PC-9 (cell line): ENCODE measurements around the gene ATG16L1. TPM values are rescaled to one million over a fixed set of nuclear protein-coding genes. Genes with fewer than 3 reads are reported as not detected.

Experiments
- BruUV-seq: library from RNA; stranded (reverse); fragments of 400-500 nt; replicated peaks from 2 replicates; lab custom pipeline; 2021; lab: Mats Ljungman, UMichigan
- CTCF ChIA-PET: fragments of 300-600 bp; sonication (Branson Sonifier 250); formaldehyde crosslinking; loops from one replicate; lab custom pipeline; 2022; ENCODE audit warnings: antibody characterized with exemption; lab: Charles Lee
- POLR2A ChIA-PET: fragments of 300-600 bp; sonication (Branson Sonifier 250); formaldehyde crosslinking; loops from one replicate; lab custom pipeline; 2022; ENCODE audit warnings: antibody characterized with exemption; ENCODE audit not compliant: unreplicated experiment; lab: Charles Lee
- DNase-seq, 2 experiments: peaks; one replicate each; pipeline versions ENCODE4 v3.0.0 to v3.0.0-alpha.2; 2015 to 2022; ENCODE audit warnings: mixed read lengths in 1 of 2
- H2AFZ ChIP-seq: fragments of 200-600 bp; sonication (generic); 2 replicates; pipeline ENCODE4 v1.8.1; 2017; ENCODE audit warnings: antibody characterized with exemption
- H3F3A ChIP-seq: fragments of 200-600 bp; sonication (generic); 2 replicates; pipeline ENCODE4 v1.8.1; 2017; ENCODE audit warnings: antibody characterized with exemption, mild to moderate bottlenecking, low read depth; ENCODE audit not compliant: insufficient read depth
- H3K27ac ChIP-seq: fragments of 200-600 bp; sonication (generic); 2 replicates; pipeline ENCODE4 v1.6.1; 2016; ENCODE audit warnings: mixed run types
- H3K27me3 ChIP-seq: fragments of 200-600 bp; sonication (generic); 2 replicates; pipeline ENCODE4 v1.6.1; 2016; ENCODE audit warnings: low read depth, mixed run types; ENCODE audit not compliant: insufficient read depth
- H3K36me3 ChIP-seq: fragments of 200-600 bp; sonication (generic); 2 replicates; pipeline ENCODE4 v1.6.1; 2016; ENCODE audit warnings: low read depth, mixed run types
- H3K4me1 ChIP-seq: fragments of 200-600 bp; sonication (generic); replicated peaks from 2 replicates; pipeline ENCODE4 v1.6.1; 2016; ENCODE audit warnings: mixed run types; ENCODE audit not compliant: insufficient read depth
- H3K4me2 ChIP-seq: fragments of 200-600 bp; sonication (generic); 2 replicates; pipeline ENCODE4 v1.6.1; 2017; ENCODE audit warnings: mixed run types
- H3K4me3 ChIP-seq: fragments of 200-600 bp; sonication (generic); 2 replicates; pipeline ENCODE4 v1.6.1; 2016; ENCODE audit warnings: mixed run types
- H3K79me2 ChIP-seq: fragments of 200-600 bp; sonication (generic); 2 replicates; pipeline ENCODE4 v1.6.1; 2017; ENCODE audit warnings: low read depth, mixed run types
- H3K9me2 ChIP-seq: fragments of 200-600 bp; sonication (generic); 2 replicates; pipeline ENCODE4 v1.8.1; 2017; ENCODE audit warnings: mild to moderate bottlenecking; ENCODE audit not compliant: insufficient read depth
- H3K9me3 ChIP-seq: fragments of 200-600 bp; sonication (generic); 2 replicates; pipeline ENCODE4 v1.8.1; 2016; ENCODE audit warnings: low read depth; ENCODE audit not compliant: insufficient read depth
- H4K20me1 ChIP-seq: fragments of 200-600 bp; sonication (generic); 2 replicates; pipeline ENCODE4 v1.8.1; 2017; ENCODE audit not compliant: insufficient read depth
- EZH2 ChIP-seq: fragments of 200-600 bp; sonication (generic); IDR thresholded peaks from 2 replicates; pipeline ENCODE4 v1.8.0; 2017; ENCODE audit warnings: antibody characterized with exemption, low read depth
- intact Hi-C: fragments of 100-400 bp; cut with micrococcal nuclease; formaldehyde crosslinking; loops from one replicate; pipeline ENCODE4 v1.10.0; 2022; ENCODE audit not compliant: unreplicated experiment
- total RNA-seq: library from RNA; stranded (reverse); gene quantifications from 2 replicates; pipeline ENCODE4 v1.2.3, GENCODE V29; 2021
- TF ChIP-seq, protein P1 (sequence below): fragments of 200-600 bp; sonication (generic); conservative IDR thresholded peaks from 2 replicates; pipeline ENCODE4 v1.6.1; 2017; ENCODE audit warnings: mixed run types, antibody characterized with exemption, mild to moderate bottlenecking, moderate library complexity

The ATG16L1 gene
- total RNA-seq, 1 experiment from 2014 or later, result 55.7 TPM

GRCh38 chr2:233295891-233296290 is 44.4 kb downstream of the ATG16L1 start:
- no peaks in the 10 kb centered on the region for H3K9me2 ChIP-seq
- H3F3A ChIP-seq, result peaks cover 70% of the 10 kb centered on the region
- H3K79me2 ChIP-seq, result no peaks in the 10 kb centered on the region
- no peaks in the 10 kb centered on the region for H3K27me3 ChIP-seq
- H3K9me3 ChIP-seq, result no peaks in the 10 kb centered on the region
- ChIA-PET CTCF (interaction anchor here (0.7 kb wide), 1 partner anchor 106 kb away, joined by 5 read pairs; no protein-coding TSS in a partner anchor), POLR2A (no interaction called here)
- no peak overlapping the region for H2AFZ ChIP-seq
- H3K4me1 ChIP-seq, result no peaks in the 10 kb centered on the region
- no peak for DNase-seq
- no peak overlapping the region for H3K27ac ChIP-seq
- intact Hi-C loops, result loop anchor here (5.0 kb wide), 1 partner anchor 56 kb away; the partner anchor contains the start of gene DGKD
- no peak for TF ChIP-seq EZH2
- TF ChIP-seq, protein P1, sequence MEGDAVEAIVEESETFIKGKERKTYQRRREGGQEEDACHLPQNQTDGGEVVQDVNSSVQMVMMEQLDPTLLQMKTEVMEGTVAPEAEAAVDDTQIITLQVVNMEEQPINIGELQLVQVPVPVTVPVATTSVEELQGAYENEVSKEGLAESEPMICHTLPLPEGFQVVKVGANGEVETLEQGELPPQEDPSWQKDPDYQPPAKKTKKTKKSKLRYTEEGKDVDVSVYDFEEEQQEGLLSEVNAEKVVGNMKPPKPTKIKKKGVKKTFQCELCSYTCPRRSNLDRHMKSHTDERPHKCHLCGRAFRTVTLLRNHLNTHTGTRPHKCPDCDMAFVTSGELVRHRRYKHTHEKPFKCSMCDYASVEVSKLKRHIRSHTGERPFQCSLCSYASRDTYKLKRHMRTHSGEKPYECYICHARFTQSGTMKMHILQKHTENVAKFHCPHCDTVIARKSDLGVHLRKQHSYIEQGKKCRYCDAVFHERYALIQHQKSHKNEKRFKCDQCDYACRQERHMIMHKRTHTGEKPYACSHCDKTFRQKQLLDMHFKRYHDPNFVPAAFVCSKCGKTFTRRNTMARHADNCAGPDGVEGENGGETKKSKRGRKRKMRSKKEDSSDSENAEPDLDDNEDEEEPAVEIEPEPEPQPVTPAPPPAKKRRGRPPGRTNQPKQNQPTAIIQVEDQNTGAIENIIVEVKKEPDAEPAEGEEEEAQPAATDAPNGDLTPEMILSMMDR, result no peak
- BruUV-seq, result no TSS peak
- H3K4me3 ChIP-seq, result no peak overlapping the region
- peaks cover 30% of the 10 kb centered on the region for H3K36me3 ChIP-seq
- no peak overlapping the region for H3K4me2 ChIP-seq
- 0 out of 2 replicates have a peak, but pooled peaks cover 9% of the 10 kb centered on the region for H4K20me1 ChIP-seq

GRCh38 chr2:233297076-233297475 is 45.6 kb downstream of the ATG16L1 start:
- Histone ChIP-seq H3K4me1 (no peaks in the 10 kb centered on the region), H3K27ac (no peak overlapping the region), H3F3A (peaks cover 58% of the 10 kb centered on the region), H4K20me1 (0 out of 2 replicates have a peak, but pooled peaks cover 9% of the 10 kb centered on the region), H3K9me3 (no peaks in the 10 kb centered on the region), H3K36me3 (peaks cover 20% of the 10 kb centered on the region), H3K27me3 (no peaks in the 10 kb centered on the region), H3K4me3 (no peak overlapping the region), H2AFZ (no peak overlapping the region), H3K79me2 (no peaks in the 10 kb centered on the region), H3K4me2 (no peak overlapping the region), H3K9me2 (no peaks in the 10 kb centered on the region)
- ChIA-PET CTCF (interaction anchor here (0.8 kb wide), 1 partner anchor 444 kb away, joined by 3 read pairs; no protein-coding TSS in a partner anchor), POLR2A (interaction anchor here (0.7 kb wide), 1 partner anchor 29 kb away, joined by 3 read pairs; no protein-coding TSS in a partner anchor)
- intact Hi-C loops, result loop anchor here (5.0 kb wide), 1 partner anchor 55 kb away; the partner anchor contains the start of gene DGKD
- no TSS peak for BruUV-seq
- TF ChIP-seq, protein P1, result no peak
- TF ChIP-seq EZH2, result no peak
- no peak for DNase-seq

DNA sequence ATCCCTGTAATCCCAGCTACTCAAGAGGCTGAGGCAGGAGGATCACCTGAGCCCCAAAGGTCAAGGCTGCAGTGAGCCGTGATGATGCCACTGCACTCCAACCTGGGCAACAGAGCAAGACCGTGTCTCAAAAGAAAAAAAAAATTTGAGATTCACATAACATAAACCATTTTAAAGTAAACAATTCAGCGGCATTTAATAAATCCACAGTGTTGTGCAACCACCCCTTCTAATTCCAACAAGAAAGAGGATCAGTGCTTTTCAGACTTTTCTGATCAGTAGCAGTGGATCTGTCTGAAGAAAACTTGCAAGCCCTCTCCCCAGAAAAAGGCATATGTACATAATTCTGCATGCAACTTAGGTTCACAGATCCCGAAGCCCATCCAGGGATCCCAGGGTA is 48.9 kb downstream of the ATG16L1 start:
- no peaks in the 10 kb centered on the region for H3K9me3 ChIP-seq
- no peaks in the 10 kb centered on the region for H3K9me2 ChIP-seq
- intact Hi-C loops, result no loop called here
- no peaks in the 10 kb centered on the region for H3K4me1 ChIP-seq
- ChIA-PET POLR2A (no interaction called here), CTCF (no interaction called here)
- H4K20me1 ChIP-seq, result 0 out of 2 replicates have a peak, but pooled peaks cover 4% of the 10 kb centered on the region
- H3K27me3 ChIP-seq, result no peaks in the 10 kb centered on the region
- H3F3A ChIP-seq, result peaks cover 33% of the 10 kb centered on the region; the same call in 1 of the 2 replicates
- TF ChIP-seq, protein P1, result no peak
- TF ChIP-seq EZH2, result no peak
- no peak overlapping the region for H3K27ac ChIP-seq
- no peak overlapping the region for H3K4me2 ChIP-seq
- DNase-seq, result no peak
- no peak overlapping the region for H3K4me3 ChIP-seq
- no peaks in the 10 kb centered on the region for H3K79me2 ChIP-seq
- no TSS peak for BruUV-seq
- H2AFZ ChIP-seq, result no peak overlapping the region
- H3K36me3 ChIP-seq, result no peaks in the 10 kb centered on the region
